Measurements from ENCODE around the gene PFN3. TPM values are rescaled to one million over a fixed set of nuclear protein-coding genes. Genes with fewer than 3 reads are reported as not detected.
"Not testable (repeated sequence)": the region's sequence is repeated elsewhere in the genome, so short reads cannot be mapped to it uniquely, and the experiment has no call there.

PFN3 gene
- total RNA-seq, 2 donors from 2014 or later, result not detected

- no peak for DNase-seq (ENCODE audit: low spot score)
Measured at GRCh38 chr5:177380805-177381126, 19.7 kb downstream of the PFN3 start.

GRCh38 chr5:177378884-177379883 is 21.3 kb downstream of the PFN3 start:
- H3K36me3 ChIP-seq, result no peaks in the 10 kb centered on the region
- no peak for TF ChIP-seq CTCF (IDR thresholded peaks at IDR 0.05)
- no peaks in the 10 kb centered on the region for H3K4me1 ChIP-seq
- no peak overlapping the region for H3K27ac ChIP-seq
- no peak for DNase-seq (ENCODE audit: low spot score)
- H3K9me3 ChIP-seq, result no peaks in the 10 kb centered on the region
- no peak overlapping the region for H3K4me3 ChIP-seq
- H3K27me3 ChIP-seq, result no peaks in the 10 kb centered on the region

More at GRCh38 chr5:177380805-177381126, 19.7 kb downstream of the PFN3 start:
- no peak for TF ChIP-seq CTCF (IDR thresholded peaks at IDR 0.05)
- no peaks in the 10 kb centered on the region for H3K4me1 ChIP-seq
- H3K27me3 ChIP-seq, result no peaks in the 10 kb centered on the region
- H3K36me3 ChIP-seq, result no peaks in the 10 kb centered on the region
- H3K4me3 ChIP-seq, result no peak overlapping the region
- no peak overlapping the region for H3K27ac ChIP-seq
- no peaks in the 10 kb centered on the region for H3K9me3 ChIP-seq

- Histone ChIP-seq H3K4me3 (no peak overlapping the region), H3K9me3 (no peaks in the 10 kb centered on the region), H3K4me1 (no peaks in the 10 kb centered on the region), H3K27ac (no peak overlapping the region), H3K27me3 (no peaks in the 10 kb centered on the region), H3K36me3 (no peaks in the 10 kb centered on the region)
- no peak for TF ChIP-seq CTCF (IDR thresholded peaks at IDR 0.05)
- no peak for DNase-seq (ENCODE audit: low spot score)
Measured at GRCh38 chr5:177377851-177378776, 22.3 kb downstream of the PFN3 start.

GRCh38 chr5:177376107-177376506 is 24.4 kb downstream of the PFN3 start:
- no peaks in the 10 kb centered on the region for H3K9me3 ChIP-seq
- peaks cover 0 to 6% of the 10 kb centered on the region in 2 donors for H3K4me1 ChIP-seq
- no peaks in the 10 kb centered on the region for H3K36me3 ChIP-seq

GRCh38 chr5:177375516-177375915 is 24.9 kb downstream of the PFN3 start:
- not testable (repeated sequence) for H3K4me1 ChIP-seq; DNase-seq (ENCODE audit: low spot score); H3K4me3 ChIP-seq; H3K9me3 ChIP-seq; H3K27me3 ChIP-seq; H3K27ac ChIP-seq; H3K36me3 ChIP-seq

More at GRCh38 chr5:177376107-177376506, 24.4 kb downstream of the PFN3 start:
- no peak overlapping the region for H3K4me3 ChIP-seq
- no peak overlapping the region for H3K27ac ChIP-seq
- TF ChIP-seq CTCF (IDR thresholded peaks at IDR 0.05), result no peak
- DNase-seq (ENCODE audit: low spot score), result no peak
- H3K27me3 ChIP-seq, result no peaks in the 10 kb centered on the region

- no peak for DNase-seq (ENCODE audit: low spot score)
- no peak for TF ChIP-seq CTCF (IDR thresholded peaks at IDR 0.05)
- Histone ChIP-seq H3K27ac (no peak overlapping the region), H3K4me1 (peaks cover 0 to 13% of the 10 kb centered on the region in 2 donors), H3K4me3 (no peak overlapping the region), H3K27me3 (no peaks in the 10 kb centered on the region), H3K36me3 (no peaks in the 10 kb centered on the region), H3K9me3 (no peaks in the 10 kb centered on the region)
Measured at GRCh38 chr5:177374211-177374610, 26.2 kb downstream of the PFN3 start.
